BE2C (cell line): Measurements from ENCODE around the gene HTD2.

Experiments used
- DNase-seq: peaks from one replicate; pipeline ENCODE4 v3.0.0-alpha.2; 2020
- H3K27me3 ChIP-seq: fragments of 250-450 bp; sonication (Bioruptor Pico); 2 replicates; pipeline ENCODE4 v1.5.1; 2020; ENCODE audit warnings: mild to moderate bottlenecking
- H3K36me3 ChIP-seq: fragments of 250-450 bp; sonication (Bioruptor Pico); 2 replicates; pipeline ENCODE4 v1.5.1; 2020; ENCODE audit warnings: mild to moderate bottlenecking
- H3K4me1 ChIP-seq: fragments of 250-450 bp; sonication (Bioruptor Pico); 2 replicates; pipeline ENCODE4 v1.5.1; 2020
- H3K4me3 ChIP-seq: 2 replicates; pipeline ENCODE4 v1.5.1; 2011; ENCODE audit warnings: low read depth, low read length
- H3K9me3 ChIP-seq: fragments of 250-450 bp; sonication (Bioruptor Pico); 2 replicates; pipeline ENCODE4 v1.5.1; 2020
- CTCF ChIP-seq: IDR thresholded peaks from 2 replicates; pipeline ENCODE4 v1.5.1; 2012; ENCODE audit warnings: mild to moderate bottlenecking, low read depth, low read length

The HTD2 gene

GRCh38 chr3:58356054-58356453 lies 49.7 kb downstream of the HTD2 start:
- no peak for TF ChIP-seq CTCF
- DNase-seq = no peak
- Histone ChIP-seq H3K4me1 (no peaks in the 10 kb centered on the region), H3K4me3 (no peak overlapping the region), H3K9me3 (no peaks in the 10 kb centered on the region), H3K27me3 (no peaks in the 10 kb centered on the region), H3K36me3 (no peaks in the 10 kb centered on the region)

GRCh38 chr3:58357402-58357801 lies 51.1 kb downstream of the HTD2 start:
- H3K9me3 ChIP-seq = no peaks in the 10 kb centered on the region
- no peak for TF ChIP-seq CTCF
- H3K27me3 ChIP-seq = no peaks in the 10 kb centered on the region
- no peak for DNase-seq
- H3K36me3 ChIP-seq = no peaks in the 10 kb centered on the region
- H3K4me1 ChIP-seq = no peaks in the 10 kb centered on the region
- no peak overlapping the region for H3K4me3 ChIP-seq

- Histone ChIP-seq H3K36me3 (no peaks in the 10 kb centered on the region), H3K4me1 (no peaks in the 10 kb centered on the region), H3K4me3 (no peak overlapping the region), H3K9me3 (no peaks in the 10 kb centered on the region), H3K27me3 (no peaks in the 10 kb centered on the region)
- no peak for DNase-seq
- no peak for TF ChIP-seq CTCF
Measured at GRCh38 chr3:58358092-58358491, 51.8 kb downstream of the HTD2 start.

- no peak for TF ChIP-seq CTCF
- no peaks in the 10 kb centered on the region for H3K36me3 ChIP-seq
- DNase-seq = no peak
- H3K4me3 ChIP-seq = no peak overlapping the region
- no peaks in the 10 kb centered on the region for H3K4me1 ChIP-seq
- H3K27me3 ChIP-seq = no peaks in the 10 kb centered on the region
- no peaks in the 10 kb centered on the region for H3K9me3 ChIP-seq
Measured at GRCh38 chr3:58358808-58359207, 52.5 kb downstream of the HTD2 start.

GRCh38 chr3:58359621-58360020 lies 53.3 kb downstream of the HTD2 start:
- TF ChIP-seq CTCF = no peak
- H3K4me3 ChIP-seq = no peak overlapping the region
- H3K9me3 ChIP-seq = no peaks in the 10 kb centered on the region
- H3K4me1 ChIP-seq = no peaks in the 10 kb centered on the region
- H3K36me3 ChIP-seq = no peaks in the 10 kb centered on the region
- DNase-seq = no peak
- H3K27me3 ChIP-seq = no peaks in the 10 kb centered on the region

- DNase-seq = no peak
- TF ChIP-seq CTCF = no peak
- no peaks in the 10 kb centered on the region for H3K36me3 ChIP-seq
- no peaks in the 10 kb centered on the region for H3K27me3 ChIP-seq
- no peak overlapping the region for H3K4me3 ChIP-seq
- H3K4me1 ChIP-seq = no peaks in the 10 kb centered on the region
- no peaks in the 10 kb centered on the region for H3K9me3 ChIP-seq
Measured at GRCh38 chr3:58361866-58362265, 55.5 kb downstream of the HTD2 start.
